ENCODE results near the gene APP. TPM values are rescaled to one million over a fixed set of nuclear protein-coding genes. Genes with fewer than 3 reads are reported as not detected.
A peak's percentile ranks its signal among the peaks of the same experiment; 100 is the strongest.

APP gene
- total RNA-seq, 1 experiment from 2014 or later: 266 TPM

GRCh38 chr21:25934771-25935224 lies 235.8 kb downstream of the APP start:
- POLR2A ChIA-PET (ENCODE audit: unreplicated experiment): no interaction called here
- H3K4me3 ChIP-seq (ENCODE audit: low read length): no peak overlapping the region
- CTCF ChIA-PET: no interaction called here
- H3K4me1 ChIP-seq (ENCODE audit: insufficient read depth, low read length): peaks cover 45% of the 10 kb centered on the region
- TF ChIP-seq EZH2phosphoT487 (IDR thresholded peaks at IDR 0.05; ENCODE audit: borderline replicate concordance, low read length): no peak
- intact Hi-C loops (cut with micrococcal nuclease): loop anchor here (1.0 kb wide), 1 partner anchor 29 kb away; no protein-coding TSS in a partner anchor
- no peaks in the 10 kb centered on the region for H3K9me3 ChIP-seq (ENCODE audit: low read length)
- no TSS peak for BruUV-seq (replicated peaks)
- no peak overlapping the region for H2AFZ ChIP-seq (ENCODE audit: low read length)
- peak overlapping the region; percentile 80 for H3K27ac ChIP-seq (ENCODE audit: low read length)
- H3K9ac ChIP-seq (ENCODE audit: low read length): peak overlapping the region; percentile 7; the same call in 1 of the 2 replicates
- 0 out of 2 replicates have a peak, but pooled peaks cover 1% of the 10 kb centered on the region for H3K36me3 ChIP-seq (ENCODE audit: low read depth, low read length)
- no peaks in the 10 kb centered on the region for H3K27me3 ChIP-seq (ENCODE audit: low read length)
- H3F3A ChIP-seq (ENCODE audit: low read length, unreplicated experiment): no peaks in the 10 kb centered on the region
- peak overlapping the region; percentile 52 for H3K4me2 ChIP-seq (ENCODE audit: low read length)
- no peaks in the 10 kb centered on the region for H3K79me2 ChIP-seq (ENCODE audit: low read length)
- H3K9me2 ChIP-seq (replicated peaks; ENCODE audit: low read length): no peaks in the 10 kb centered on the region
- peak; percentile 98 for DNase-seq
- no peaks in the 10 kb centered on the region for H4K20me1 ChIP-seq (ENCODE audit: low read length)
- ATAC-seq: peak; percentile 97

GRCh38 chr21:25934130-25934529 lies 236.4 kb downstream of the APP start:
- no peaks in the 10 kb centered on the region for H3F3A ChIP-seq (ENCODE audit: low read length, unreplicated experiment)
- no peaks in the 10 kb centered on the region for H3K27me3 ChIP-seq (ENCODE audit: low read length)
- no peak overlapping the region for H3K4me3 ChIP-seq (ENCODE audit: low read length)
- H4K20me1 ChIP-seq (ENCODE audit: low read length): no peaks in the 10 kb centered on the region
- BruUV-seq (replicated peaks): no TSS peak
- H3K9me3 ChIP-seq (ENCODE audit: low read length): no peaks in the 10 kb centered on the region
- ChIA-PET CTCF (no interaction called here), POLR2A (ENCODE audit: unreplicated experiment) (no interaction called here)
- 0 out of 2 replicates have a peak, but pooled peaks cover 3% of the 10 kb centered on the region for H3K36me3 ChIP-seq (ENCODE audit: low read depth, low read length)
- intact Hi-C loops (cut with micrococcal nuclease): no loop called here
- H3K79me2 ChIP-seq (ENCODE audit: low read length): no peaks in the 10 kb centered on the region
- no peak overlapping the region for H3K4me2 ChIP-seq (ENCODE audit: low read length)
- peaks cover 45% of the 10 kb centered on the region for H3K4me1 ChIP-seq (ENCODE audit: insufficient read depth, low read length)
- no peaks in the 10 kb centered on the region for H3K9me2 ChIP-seq (replicated peaks; ENCODE audit: low read length)
- H2AFZ ChIP-seq (ENCODE audit: low read length): no peak overlapping the region
- DNase-seq: peak; percentile 6
- ATAC-seq: no peak
- peak overlapping the region; percentile 7; the same call in 1 of the 2 replicates for H3K9ac ChIP-seq (ENCODE audit: low read length)
- TF ChIP-seq EZH2 (IDR thresholded peaks at IDR 0.05; ENCODE audit: low read length, unreplicated experiment) (no peak), EZH2phosphoT487 (IDR thresholded peaks at IDR 0.05; ENCODE audit: borderline replicate concordance, low read length) (no peak), CTCF (conservative IDR thresholded peaks at IDR 0.05; ENCODE audit: low read depth, low read length) (no peak)
- peak overlapping the region; percentile 80 for H3K27ac ChIP-seq (ENCODE audit: low read length)

GRCh38 chr21:25931765-25932164 lies 238.8 kb downstream of the APP start:
- Histone ChIP-seq H3K4me1 (ENCODE audit: insufficient read depth, low read length) (peaks cover 22% of the 10 kb centered on the region), H3K9me2 (replicated peaks; ENCODE audit: low read length) (no peaks in the 10 kb centered on the region), H4K20me1 (ENCODE audit: low read length) (no peaks in the 10 kb centered on the region), H3K27ac (ENCODE audit: low read length) (no peak overlapping the region), H3F3A (ENCODE audit: low read length, unreplicated experiment) (no peaks in the 10 kb centered on the region), H3K27me3 (ENCODE audit: low read length) (no peaks in the 10 kb centered on the region), H3K4me2 (ENCODE audit: low read length) (no peak overlapping the region), H2AFZ (ENCODE audit: low read length) (no peak overlapping the region), H3K36me3 (ENCODE audit: low read depth, low read length) (0 out of 2 replicates have a peak, but pooled peaks cover 3% of the 10 kb centered on the region), H3K4me3 (ENCODE audit: low read length) (no peak overlapping the region), H3K9ac (ENCODE audit: low read length) (no peak overlapping the region), H3K9me3 (ENCODE audit: low read length) (no peaks in the 10 kb centered on the region), H3K79me2 (ENCODE audit: low read length) (no peaks in the 10 kb centered on the region)
- DNase-seq: no peak
- BruUV-seq (replicated peaks): no TSS peak
- ChIA-PET POLR2A (ENCODE audit: unreplicated experiment) (no interaction called here), CTCF (no interaction called here)
- no peak for ATAC-seq
- TF ChIP-seq EZH2 (IDR thresholded peaks at IDR 0.05; ENCODE audit: low read length, unreplicated experiment): no peak
- no peak for TF ChIP-seq EZH2phosphoT487 (IDR thresholded peaks at IDR 0.05; ENCODE audit: borderline replicate concordance, low read length)
- no peak for TF ChIP-seq CTCF (conservative IDR thresholded peaks at IDR 0.05; ENCODE audit: low read depth, low read length)
- intact Hi-C loops (cut with micrococcal nuclease): no loop called here

Measured in PC-3 (cell line).